GM18951 (cell line): ENCODE measurements around the gene DIABLO.
"Not testable (repeated sequence)": the region's sequence is repeated elsewhere in the genome, so short reads cannot be mapped to it uniquely, and the experiment has no call there.

Experiments used
- POLR2A ChIP-seq: IDR thresholded peaks from 4 replicates; pipeline ENCODE4 v1.6.1; 2011; ENCODE audit warnings: mild to moderate bottlenecking; ENCODE audit not compliant: insufficient read length, insufficient read depth; ENCODE audit errors: extremely low read depth
- in situ Hi-C: fragments of 300-500 bp; cut with MboI; formaldehyde crosslinking; loops from one replicate; pipeline ENCODE4 v1.12.0; 2022; ENCODE audit warnings: low sequenced_read_pairs, mixed read lengths, inconsistent platforms; ENCODE audit not compliant: unreplicated experiment

DIABLO gene

GRCh38 chr12:122192441-122192840 lies 33.4 kb downstream of the DIABLO start:
- in situ Hi-C loops: no loop called here

GRCh38 chr12:122190842-122191668 lies 34.8 kb downstream of the DIABLO start:
- TF ChIP-seq POLR2A: no peak
- in situ Hi-C loops: no loop called here

More at GRCh38 chr12:122192441-122192840, 33.4 kb downstream of the DIABLO start:
- TF ChIP-seq POLR2A: no peak

GRCh38 chr12:122189626-122190475 lies 36.0 kb downstream of the DIABLO start:
- no peak for TF ChIP-seq POLR2A
- in situ Hi-C loops: no loop called here

- in situ Hi-C loops: no loop called here
These were observed 38.4 kb downstream of the DIABLO start for GRCh38 chr12:122187466-122187865.

GRCh38 chr12:122185494-122186082 lies 40.3 kb downstream of the DIABLO start:
- TF ChIP-seq POLR2A: no peak
- in situ Hi-C loops: no loop called here

More at GRCh38 chr12:122187466-122187865, 38.4 kb downstream of the DIABLO start:
- no peak for TF ChIP-seq POLR2A

- TF ChIP-seq POLR2A: no peak
- in situ Hi-C loops: no loop called here
These were observed 40.8 kb downstream of the DIABLO start for GRCh38 chr12:122185079-122185478.

- in situ Hi-C loops: no loop called here
- TF ChIP-seq POLR2A: no peak
These were observed 41.3 kb downstream of the DIABLO start for GRCh38 chr12:122184517-122184916.

GRCh38 chr12:122183588-122183940 lies 42.3 kb downstream of the DIABLO start:
- in situ Hi-C loops: no loop called here
- TF ChIP-seq POLR2A: no peak

GRCh38 chr12:122182887-122183587 lies 42.8 kb downstream of the DIABLO start, which contains the start of gene LRRC43:
TSS of gene LRRC43 (plus strand) at chr12:122183123. CDS start at chr12:122183145, 22 bp downstream.
- in situ Hi-C loops: no loop called here
- TF ChIP-seq POLR2A: no peak

- in situ Hi-C loops: not testable (repeated sequence)
These were observed 49.4 kb downstream of the DIABLO start for GRCh38 chr12:122176473-122176872.

- no peak for TF ChIP-seq POLR2A
- in situ Hi-C loops: no loop called here
These were observed 51.6 kb downstream of the DIABLO start, which contains the start of gene IL31 for GRCh38 chr12:122174155-122174845. TSS of gene IL31 (minus strand) at chr12:122174221. CDS start at chr12:122174172, 49 bp downstream.

GRCh38 chr12:122172262-122172939 lies 53.5 kb downstream of the DIABLO start:
- TF ChIP-seq POLR2A: no peak
- in situ Hi-C loops: no loop called here
